Measurements from ENCODE around the gene EMD.
"Not testable (repeated sequence)": the region's sequence is repeated elsewhere in the genome, so short reads cannot be mapped to it uniquely, and the experiment has no call there.

The EMD gene

GRCh38 chrX:154396363-154396762, 17.3 kb downstream of the EMD start:
- not testable (repeated sequence) for DNase-seq (ENCODE audit: low read depth)

GRCh38 chrX:154396973-154397887, 18.1 kb downstream of the EMD start:
- DNase-seq (ENCODE audit: low read depth): no peak

GRCh38 chrX:154397888-154398667, 19.0 kb downstream of the EMD start, which contains the start of gene RPL10:
RPL10 (plus strand) TSS chrX:154398377; CDS start chrX:154398520, 143 bp downstream.
- DNase-seq (ENCODE audit: low read depth): peak; percentile 84

GRCh38 chrX:154398668-154399526, 19.8 kb downstream of the EMD start:
- DNase-seq (ENCODE audit: low read depth): peak; percentile 56

GRCh38 chrX:154399527-154400368, 20.7 kb downstream of the EMD start:
- DNase-seq (ENCODE audit: low read depth): no peak

GRCh38 chrX:154400369-154400817, 21.3 kb downstream of the EMD start:
- DNase-seq (ENCODE audit: low read depth): not testable (repeated sequence)

- DNase-seq (ENCODE audit: low read depth): no peak
Observed at GRCh38 chrX:154401045-154401799, 22.1 kb downstream of the EMD start.

- DNase-seq (ENCODE audit: low read depth): no peak
Observed at GRCh38 chrX:154401918-154402621, 23.0 kb downstream of the EMD start.

- DNase-seq (ENCODE audit: low read depth): no peak
Observed at GRCh38 chrX:154402622-154403127, 23.6 kb downstream of the EMD start.

- no peak for DNase-seq (ENCODE audit: low read depth)
Observed at GRCh38 chrX:154403192-154403591, 24.1 kb downstream of the EMD start.

GRCh38 chrX:154403858-154404257, 24.8 kb downstream of the EMD start:
- DNase-seq (ENCODE audit: low read depth): no peak

- no peak for DNase-seq (ENCODE audit: low read depth)
Observed at GRCh38 chrX:154404625-154405192, 25.6 kb downstream of the EMD start.

GRCh38 chrX:154408659-154409221, 29.6 kb downstream of the EMD start:
- DNase-seq (ENCODE audit: low read depth): no peak

- DNase-seq (ENCODE audit: low read depth): no peak
Observed at GRCh38 chrX:154409222-154409871, 30.3 kb downstream of the EMD start, which contains the start of gene DNASE1L1. DNASE1L1 (minus strand) TSS chrX:154409254; CDS start chrX:154405568, 3,686 bp downstream.

- DNase-seq (ENCODE audit: low read depth): no peak
Observed at GRCh38 chrX:154411981-154412340, 32.9 kb downstream of the EMD start.

- no peak for DNase-seq (ENCODE audit: low read depth)
Observed at GRCh38 chrX:154412468-154412867, 33.4 kb downstream of the EMD start.

- no peak for DNase-seq (ENCODE audit: low read depth)
Observed at GRCh38 chrX:154413142-154413541, 34.0 kb downstream of the EMD start.

- DNase-seq (ENCODE audit: low read depth): no peak
Observed at GRCh38 chrX:154417157-154417556, 38.1 kb downstream of the EMD start.

Measured in HS-27A (cell line).